Esophagus mucosa (tissue), 1 donor: ENCODE results near the gene NKD2. TPM values are rescaled to one million over a fixed set of nuclear protein-coding genes. Genes with fewer than 3 reads are reported as not detected.
"Not testable (repeated sequence)": the region's sequence is repeated elsewhere in the genome, so short reads cannot be mapped to it uniquely, and the experiment has no call there.

Source experiments
- ATAC-seq: fragments of 200-7000 bp; cut with Tn5 transposase; one replicate; pipeline ENCODE4 v1.9.1; 2020
- total RNA-seq: library from RNA; stranded (reverse); gene quantifications from one replicate; pipeline ENCODE4 v1.2.4, GENCODE V29; 2023
- donor health status: DM: yes; HTN: yes; CAD: no.

The NKD2 gene
- total RNA-seq, 1 donor from 2014 or later: 1.1 TPM

DNA sequence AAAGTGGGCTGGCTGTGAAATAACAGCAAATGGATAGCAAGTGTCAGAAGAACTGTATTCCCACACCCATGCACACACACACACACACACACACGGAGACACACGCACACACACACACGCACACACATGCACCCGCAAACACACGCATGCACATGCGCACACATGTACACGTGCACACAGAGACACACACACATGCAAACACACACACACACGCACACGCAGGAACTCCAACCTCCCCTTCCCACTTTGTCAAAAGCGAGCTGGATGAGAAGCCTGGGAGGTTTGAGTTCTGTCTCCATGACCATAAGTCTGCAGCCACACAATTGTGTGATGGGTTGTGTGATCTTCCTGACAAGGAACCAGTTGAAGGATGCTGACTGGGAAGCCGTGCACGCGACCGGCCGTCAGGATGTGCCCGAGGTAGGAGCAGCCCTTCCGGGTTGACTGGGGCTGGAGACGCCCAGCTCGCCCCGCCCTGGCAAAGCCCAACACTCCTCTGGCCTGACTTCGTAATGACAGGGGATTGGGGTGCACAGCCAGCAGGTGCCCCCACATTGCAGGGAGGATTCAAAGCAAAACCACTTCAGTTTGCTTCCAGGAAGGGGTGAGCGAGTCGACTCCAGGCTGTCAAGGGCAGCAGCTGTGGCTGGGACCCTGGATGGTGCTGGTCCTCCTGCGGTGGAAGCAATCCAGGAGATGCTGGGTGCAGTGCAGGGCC is 29.3 kb upstream of the NKD2 start:
- ATAC-seq: no peak

DNA sequence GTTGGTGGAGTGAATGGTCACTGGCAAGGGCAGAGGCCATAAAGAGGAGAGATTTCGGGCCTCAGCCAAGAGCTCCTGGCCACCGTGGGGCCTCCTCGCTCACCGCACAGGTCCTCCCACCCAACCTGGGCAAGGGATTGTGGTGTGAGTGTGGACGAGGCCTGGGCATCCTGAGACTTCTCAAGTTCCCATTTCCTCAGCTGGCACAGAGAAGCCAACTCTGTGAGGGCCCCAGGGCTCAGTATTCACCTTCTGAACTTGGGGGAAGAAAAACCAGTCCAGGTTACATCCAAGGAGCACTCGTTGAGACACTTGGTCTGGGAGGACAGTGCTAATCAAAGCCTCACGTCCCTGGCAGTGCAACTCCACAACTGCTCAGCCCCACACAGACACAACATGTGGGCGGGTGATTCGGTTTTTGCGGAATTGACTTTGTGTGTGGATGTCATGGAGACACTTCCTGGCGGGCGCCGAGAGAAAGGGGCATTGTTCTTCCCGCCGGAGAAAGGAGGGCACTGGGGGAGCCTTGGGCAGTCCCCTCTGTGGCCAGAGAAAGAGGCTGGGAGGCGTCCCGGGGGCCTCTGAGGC is 28.5 kb upstream of the NKD2 start:
- ATAC-seq: peak; percentile 34

DNA sequence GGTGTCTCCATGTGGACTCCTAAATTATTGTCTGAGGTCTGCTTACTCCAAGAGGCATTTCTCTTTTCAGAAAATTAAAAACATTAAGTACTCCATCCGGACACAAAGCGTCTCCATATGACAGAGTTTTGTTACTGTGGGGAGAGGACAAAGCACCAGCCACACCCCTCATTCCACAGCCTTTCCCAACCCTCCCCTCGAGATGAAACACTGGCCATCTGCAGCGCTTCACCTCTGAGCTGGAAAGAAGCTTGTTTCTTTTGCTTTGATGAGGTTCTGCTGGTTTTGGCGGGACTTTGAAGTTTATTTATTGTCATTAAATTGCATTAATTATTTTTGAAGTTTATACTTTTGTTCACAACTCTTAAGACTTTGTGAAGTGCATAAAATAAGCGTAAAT is 27.6 kb upstream of the NKD2 start:
- ATAC-seq: no peak

DNA sequence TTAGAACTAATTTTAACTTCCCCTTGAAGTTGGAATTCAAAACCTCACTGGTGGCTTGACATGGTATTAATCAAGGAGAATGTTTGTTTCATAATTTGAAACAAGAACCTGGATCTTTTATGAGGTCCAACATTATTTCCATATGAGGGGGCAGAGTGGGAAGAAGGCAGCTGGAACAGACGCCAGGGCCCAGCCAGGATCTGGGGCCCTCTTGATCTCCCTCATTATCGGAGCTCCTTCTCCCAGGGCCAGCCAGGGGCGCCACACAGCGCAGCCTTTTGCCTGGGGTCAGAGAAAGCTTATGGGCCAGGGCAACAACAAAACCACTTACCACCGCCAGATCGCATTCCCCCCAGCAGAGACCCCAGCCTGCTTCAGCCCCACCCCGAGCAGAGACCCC is 27.1 kb upstream of the NKD2 start:
- no peak for ATAC-seq

DNA sequence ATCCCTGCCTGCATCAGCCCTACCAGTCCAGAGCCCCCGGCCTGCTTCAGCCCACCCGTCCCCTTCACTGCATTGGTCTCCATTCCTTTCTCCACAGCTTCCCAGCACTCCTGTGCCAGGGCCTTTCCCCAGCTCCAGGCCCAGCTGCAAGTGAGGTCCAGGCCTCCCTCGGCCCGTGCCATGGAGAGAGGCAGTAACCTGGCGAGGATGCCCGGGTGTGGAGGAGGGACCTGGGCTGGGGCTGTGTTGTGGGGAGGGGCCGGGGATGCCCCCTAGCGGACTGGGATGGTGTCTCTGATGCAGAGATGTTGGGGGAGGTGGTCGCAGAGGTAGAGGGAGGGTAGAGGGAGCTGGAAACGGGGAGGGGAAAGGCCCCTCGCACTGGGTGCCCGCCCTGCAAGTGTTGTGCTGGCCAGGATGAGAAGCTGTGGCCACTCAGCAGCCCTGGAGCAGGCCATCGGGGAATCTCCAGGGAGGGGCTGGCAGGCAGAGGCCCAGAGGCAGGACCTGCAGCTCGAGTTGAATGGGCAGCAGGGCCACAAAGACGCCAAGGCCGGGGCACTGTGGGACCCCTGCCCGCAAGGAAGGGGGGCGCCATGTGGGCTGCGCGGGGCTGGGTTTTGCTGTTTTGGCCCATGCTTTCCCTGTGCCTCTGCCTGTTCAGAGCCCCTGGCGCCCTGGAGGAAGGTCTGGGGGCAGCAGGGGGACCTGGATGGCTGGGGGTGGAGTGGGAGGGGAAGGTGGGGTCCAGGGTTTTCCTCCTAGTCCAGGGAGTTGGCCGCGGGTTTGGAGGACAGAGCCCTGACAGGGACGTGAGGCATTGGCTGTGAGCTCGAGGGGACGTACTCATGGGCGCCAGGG is 26.0 kb upstream of the NKD2 start:
- ATAC-seq: peak; percentile 17

DNA sequence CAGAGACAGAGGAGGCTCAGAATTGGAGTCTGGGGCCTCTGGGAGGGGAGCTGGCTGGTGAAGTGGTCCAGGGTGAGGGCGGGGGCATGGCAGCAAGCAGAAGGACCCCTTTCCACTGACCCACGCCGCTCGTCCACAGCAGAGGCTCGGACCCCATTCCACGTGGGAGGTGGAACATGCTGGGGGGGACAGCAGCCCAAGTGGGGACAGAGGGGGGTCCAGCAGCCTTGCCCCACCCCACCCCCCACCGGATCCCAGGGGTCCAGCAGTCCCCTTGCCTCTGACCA is 25.4 kb upstream of the NKD2 start:
- ATAC-seq: no peak

DNA sequence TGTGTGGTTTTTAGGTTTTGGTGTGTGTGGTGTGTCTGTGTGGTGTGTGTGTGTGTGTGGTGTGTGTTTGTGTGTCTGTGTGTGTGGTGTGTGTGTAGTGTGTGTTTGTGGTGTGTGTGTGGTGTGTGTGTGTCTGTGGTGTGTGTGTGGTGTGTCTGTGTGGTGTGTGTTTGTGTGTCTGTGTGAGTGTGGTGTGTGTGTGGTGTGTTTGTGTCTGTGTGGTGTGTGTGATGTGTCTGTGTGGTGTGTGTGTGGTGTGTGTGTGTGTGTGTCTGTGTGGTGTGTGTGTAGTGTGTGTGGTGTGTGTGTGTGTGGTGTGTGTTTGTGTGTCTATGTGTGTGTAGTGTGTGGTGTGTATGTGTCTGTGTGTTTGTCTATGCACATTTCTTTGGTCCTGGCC is 25.0 kb upstream of the NKD2 start:
- ATAC-seq: no peak

DNA sequence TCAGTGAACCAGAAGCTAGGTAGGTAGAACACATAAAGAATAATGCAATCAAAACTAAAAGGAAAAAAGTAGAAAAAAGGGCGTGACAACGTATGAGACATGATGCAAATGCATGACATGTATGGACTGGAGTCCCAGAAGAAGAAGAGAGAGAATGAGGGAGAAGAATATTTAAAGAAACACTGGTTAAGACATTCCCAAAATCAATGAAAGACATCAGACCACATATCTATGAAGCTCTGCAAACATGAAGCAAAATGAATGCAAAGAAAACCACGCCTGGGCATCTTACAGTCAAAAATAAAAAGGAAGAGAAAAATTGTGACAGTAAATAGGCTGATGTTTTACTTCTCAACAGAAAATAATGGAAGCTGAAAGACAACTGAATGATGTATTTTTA is 23.8 kb upstream of the NKD2 start:
- ATAC-seq: no peak

DNA sequence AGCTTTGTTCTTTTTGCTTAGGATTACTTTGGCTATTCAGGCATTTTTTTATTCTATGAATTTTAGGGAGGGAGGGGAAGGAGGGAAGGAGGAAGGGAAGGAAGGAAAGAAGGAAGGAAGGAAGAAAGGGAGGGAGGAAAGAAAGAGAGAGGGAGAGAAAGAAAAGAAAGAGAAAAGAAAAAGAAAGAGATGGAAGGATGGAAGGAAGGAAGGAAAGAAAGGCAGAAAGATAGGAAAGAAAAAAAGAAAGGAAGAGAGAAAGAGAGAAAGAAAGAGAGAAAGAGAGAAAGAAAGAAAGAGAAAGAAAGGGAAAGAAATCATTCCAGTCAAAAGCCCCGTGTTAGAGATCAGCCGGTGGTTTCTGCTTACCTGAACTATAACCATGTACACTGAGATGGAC is 20.8 kb upstream of the NKD2 start:
- no peak for ATAC-seq

DNA sequence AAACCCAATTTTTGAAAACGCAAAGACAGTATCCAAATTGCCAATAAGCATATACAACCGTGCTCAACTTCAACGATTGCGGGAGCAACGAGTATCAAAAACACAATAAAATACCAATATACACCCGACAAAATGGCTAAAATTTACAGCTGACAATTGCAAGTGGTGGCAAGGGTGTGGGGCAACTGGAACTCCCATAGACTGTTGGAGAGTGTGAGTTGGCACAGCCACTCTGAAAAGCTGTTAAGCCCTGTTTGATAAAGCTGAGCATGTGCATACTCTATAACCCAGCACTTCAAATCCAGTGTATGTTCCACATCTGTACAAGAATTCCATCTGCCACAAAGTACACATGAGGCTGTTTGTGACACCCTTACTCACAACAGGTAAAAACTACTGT is 20.3 kb upstream of the NKD2 start:
- no peak for ATAC-seq

DNA sequence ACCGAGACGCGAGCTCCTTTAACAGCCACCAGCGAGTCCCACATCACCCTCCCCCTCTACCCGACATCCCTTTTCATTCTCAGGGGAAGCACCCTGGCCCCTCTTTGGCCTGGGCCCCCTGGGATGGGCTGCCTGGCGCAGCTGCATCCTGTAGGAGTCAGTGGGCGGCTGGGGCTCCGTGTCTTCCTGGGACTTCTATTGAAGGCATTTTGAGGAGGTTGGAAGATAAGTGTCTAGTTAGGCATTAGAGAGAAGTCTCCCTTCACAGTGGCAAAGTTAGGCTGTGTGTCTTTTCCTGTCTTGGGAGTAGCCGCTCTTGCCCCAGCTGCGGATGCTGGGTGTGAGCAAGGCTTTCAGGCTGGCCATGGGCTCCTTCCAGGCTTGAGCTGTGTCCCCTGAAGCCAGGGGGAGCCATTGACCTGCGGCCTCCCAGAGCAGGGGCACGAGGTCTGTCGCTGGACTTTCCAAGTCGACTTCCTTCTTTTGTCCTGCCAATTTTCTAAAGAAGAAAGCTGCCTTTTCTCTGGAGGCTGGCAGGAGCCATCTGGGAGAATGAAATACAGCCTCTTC is 18.6 kb upstream of the NKD2 start:
- peak; percentile 49 for ATAC-seq

DNA sequence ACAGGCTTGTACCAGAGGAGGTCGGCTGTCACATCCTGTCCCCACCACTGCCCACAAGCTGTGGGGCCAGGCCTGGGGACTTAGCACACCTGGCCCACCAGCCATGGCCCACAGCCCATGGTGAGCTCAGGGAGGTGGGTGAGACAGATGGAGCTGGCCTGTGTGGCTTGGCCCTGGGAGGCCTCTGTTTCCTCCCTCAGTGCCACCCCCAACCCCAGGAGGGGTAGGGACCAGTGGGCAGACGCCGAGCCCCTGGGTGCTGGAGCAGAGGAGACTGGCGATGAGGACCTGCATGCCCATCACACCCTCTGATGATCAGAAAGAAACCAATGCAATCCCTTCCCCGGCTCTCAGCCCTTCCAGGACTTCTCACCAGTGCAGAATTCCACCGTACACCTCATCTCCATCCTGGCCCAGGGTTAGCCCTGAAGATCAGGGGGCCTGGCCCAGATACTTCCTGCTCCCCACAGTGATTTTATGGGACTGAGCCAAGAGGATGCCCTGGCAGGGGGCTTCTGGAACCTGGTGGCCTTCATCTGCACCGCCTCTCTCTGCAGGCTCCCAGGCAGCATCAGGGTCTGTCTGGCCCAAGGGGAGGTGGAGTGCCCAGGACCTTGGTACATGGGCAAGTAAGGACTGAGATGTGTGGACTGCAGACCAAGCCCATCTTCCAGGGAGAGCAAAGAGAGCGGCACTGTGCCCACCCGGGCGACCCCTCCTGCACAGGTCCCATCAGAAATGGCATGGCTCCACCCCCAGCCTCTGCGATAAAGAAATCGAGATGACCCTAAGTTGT is 16.9 kb upstream of the NKD2 start:
- peak; percentile 12 for ATAC-seq

DNA sequence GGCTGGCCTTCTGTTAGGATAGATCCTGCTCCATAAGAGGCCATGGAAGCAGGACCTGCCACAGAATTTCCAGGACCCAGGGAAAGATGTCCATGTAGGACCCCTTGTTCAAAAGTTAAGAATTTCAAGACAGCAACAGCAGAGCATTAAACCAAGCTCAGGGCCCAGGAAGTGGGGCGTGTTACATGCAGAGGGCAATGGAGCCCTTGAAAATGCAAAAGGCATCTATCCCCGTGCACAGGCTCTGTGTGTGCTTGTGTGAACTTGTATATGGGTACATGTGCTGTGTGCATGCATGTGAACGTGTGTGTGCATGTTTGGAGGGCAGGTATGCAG is 14.4 kb upstream of the NKD2 start:
- no peak for ATAC-seq

DNA sequence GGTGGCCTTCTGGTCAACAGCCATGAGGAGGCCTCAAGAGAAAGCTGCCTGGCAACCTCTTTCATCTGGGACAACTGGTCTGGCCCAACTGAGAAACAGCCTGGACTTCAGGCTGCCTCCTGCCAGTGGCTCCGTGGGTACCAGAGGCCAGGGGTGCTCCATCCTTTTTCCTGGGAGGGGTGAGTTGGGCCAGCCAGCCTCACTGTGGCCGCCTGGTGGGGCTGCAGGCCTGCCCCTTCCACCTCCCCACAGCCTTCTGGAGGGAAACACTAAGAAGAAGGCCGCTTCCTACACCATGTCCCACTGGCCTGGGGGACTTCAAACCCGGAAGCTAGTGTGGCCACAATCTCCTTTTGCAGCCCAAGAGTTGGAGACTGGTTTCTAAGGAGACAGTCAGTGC is 13.8 kb upstream of the NKD2 start:
- no peak for ATAC-seq

DNA sequence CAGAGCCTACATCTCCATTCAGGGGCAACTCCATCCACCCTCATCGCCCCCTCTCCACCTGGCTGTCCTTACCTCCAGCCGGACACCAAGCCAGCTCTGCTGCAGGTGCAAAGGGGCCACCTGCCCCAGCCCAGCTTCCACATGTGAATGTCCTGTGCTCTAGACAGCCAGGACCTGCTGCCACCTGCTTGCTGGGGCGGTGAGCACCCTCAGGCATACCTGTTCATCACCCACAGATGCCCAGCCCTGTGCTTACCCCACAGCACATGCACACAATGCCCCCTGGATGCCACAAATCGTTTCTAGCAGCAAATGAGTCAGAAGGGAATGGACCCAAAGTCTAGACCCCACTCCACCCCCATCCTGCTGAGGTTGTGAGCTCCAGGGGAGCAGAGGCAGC is 13.3 kb upstream of the NKD2 start:
- ATAC-seq: no peak

DNA sequence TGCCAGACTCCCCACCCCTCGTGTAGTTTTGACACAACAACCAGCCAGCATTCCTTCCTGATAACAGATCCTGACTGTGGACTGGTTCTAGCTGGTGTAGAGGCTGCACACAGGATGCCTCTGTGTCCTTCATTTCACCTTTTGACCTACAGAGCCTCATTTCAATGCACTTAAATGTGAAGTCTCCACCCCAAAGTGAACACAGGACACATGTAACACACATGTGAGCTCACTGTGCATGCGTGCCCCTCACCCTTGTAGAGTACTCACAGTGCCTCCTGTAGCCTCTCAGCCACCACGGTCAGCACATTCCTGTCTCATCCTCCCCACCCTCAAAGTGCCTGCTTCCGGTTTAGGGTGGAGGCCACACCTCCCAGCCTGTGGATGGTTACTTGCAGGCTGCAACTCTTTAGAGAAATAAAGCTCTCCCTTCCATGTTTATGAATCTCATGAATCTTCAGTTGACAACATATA is 11.6 kb upstream of the NKD2 start:
- ATAC-seq: no peak

DNA sequence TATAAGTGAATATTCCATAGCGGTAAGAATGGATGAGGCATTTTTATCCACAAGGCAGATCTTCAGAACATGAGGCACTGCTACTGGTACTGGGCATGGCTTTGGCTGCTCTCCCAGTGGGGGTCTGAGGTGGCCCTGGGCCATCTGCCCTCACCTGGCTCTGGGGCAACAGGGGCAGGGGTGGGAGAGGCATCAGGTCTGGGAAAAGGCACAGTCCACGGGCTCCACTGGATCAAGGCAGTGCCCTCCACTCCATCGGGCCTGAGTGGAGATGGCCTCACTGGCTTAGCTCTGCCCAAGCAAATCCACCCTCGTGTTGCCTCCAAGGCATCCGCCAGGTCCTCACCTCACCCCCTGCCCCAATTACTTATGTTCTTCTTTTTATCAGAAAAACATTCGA is 10.9 kb upstream of the NKD2 start:
- no peak for ATAC-seq

DNA sequence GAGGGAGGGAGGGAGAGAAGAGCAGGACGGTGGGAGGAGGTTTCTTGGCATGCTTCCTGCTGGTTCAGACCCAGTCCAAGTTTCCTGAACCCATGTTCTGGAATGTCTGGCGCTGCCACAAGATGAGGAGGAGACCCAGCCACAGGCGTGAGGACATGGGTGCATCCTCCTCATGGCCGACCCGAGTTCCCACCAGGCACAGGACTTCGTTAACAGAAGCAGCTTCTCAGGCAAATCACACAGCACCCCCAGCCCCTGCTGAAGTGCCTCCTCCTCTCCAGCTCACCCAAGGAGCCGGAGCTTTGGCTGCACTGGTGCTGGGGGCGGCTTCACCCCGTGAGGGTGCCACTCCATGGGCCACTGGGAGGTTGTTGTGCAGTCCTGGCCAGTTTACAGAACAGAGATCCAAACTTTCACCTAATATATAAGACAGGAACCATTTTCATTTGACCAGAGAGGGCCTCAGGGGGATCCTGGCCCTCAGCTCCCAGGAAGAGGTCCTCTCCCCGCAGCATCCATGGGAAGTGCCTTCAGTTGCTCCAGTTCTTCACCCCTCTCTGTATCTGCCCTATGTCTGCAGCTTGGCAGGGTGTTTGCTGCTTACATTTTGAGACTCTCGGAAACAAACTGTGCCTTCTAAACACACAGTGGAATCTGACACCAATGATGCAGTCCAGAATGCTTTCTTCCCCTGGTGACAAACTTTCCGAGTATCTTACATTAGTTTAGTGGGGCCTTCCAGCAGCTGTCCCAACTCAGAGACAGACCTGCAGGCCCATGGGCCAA is 10.2 kb upstream of the NKD2 start:
- no peak for ATAC-seq

DNA sequence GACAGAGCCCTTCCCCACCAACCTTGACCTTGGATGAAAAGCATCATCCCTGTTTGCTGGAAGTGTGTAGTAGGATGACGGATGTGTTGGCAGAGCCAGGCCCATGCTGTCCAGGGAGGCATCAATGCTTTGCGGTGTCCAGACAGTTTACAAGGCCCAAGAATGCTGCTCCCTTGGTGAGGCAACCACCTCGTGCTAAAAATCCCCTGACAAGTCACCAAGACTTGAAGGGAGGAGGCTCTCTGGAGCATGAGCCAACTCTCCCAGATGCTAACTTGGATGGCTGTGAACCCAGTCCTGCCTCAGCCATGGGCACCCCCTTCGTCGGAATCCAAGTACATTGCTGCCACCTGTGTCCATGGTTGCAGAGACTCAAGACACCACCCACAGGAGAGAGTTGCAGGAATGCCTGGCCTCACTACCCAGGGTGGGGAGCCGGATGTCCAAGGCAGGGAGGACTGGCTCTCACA is 9.5 kb upstream of the NKD2 start:
- ATAC-seq: no peak

DNA sequence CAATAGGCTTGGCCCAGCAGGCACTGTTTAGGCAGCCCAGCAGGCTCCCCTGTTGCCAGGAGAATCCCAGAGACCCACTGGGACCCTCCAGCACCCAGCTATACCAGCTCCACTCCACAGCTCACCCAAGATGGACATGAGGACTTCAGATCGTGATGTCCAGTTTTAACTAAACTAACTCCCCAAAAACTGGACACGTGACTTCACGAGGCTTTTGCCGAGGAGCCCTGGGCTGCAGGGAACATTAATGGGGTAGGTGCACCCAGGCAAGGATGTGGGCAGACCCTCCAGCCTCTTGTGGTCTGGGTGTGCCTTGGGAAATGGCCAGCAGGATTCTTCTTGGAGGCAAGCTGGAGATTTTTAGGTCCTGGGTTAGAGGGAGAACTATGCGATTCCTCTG is 8.9 kb upstream of the NKD2 start:
- no peak for ATAC-seq

DNA sequence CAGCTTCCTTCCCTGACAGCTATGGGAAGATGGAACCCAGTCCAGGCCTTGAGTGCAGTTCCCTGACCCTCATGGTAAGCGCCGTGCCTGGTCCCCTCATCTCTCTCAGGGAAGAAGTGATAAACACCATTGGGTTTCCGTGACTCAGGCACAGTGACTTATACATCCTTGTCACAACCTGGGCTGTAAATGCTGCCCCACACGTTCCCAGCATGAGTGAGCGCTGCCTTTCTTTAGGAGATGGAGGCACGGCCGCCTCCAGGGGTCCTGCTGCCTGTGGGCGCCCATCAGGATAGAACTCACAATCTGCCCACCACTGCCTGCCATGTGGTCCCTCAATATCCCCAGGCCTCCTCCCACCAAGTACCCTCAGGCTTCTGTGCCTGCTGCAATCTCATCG is 8.3 kb upstream of the NKD2 start:
- no peak for ATAC-seq

DNA sequence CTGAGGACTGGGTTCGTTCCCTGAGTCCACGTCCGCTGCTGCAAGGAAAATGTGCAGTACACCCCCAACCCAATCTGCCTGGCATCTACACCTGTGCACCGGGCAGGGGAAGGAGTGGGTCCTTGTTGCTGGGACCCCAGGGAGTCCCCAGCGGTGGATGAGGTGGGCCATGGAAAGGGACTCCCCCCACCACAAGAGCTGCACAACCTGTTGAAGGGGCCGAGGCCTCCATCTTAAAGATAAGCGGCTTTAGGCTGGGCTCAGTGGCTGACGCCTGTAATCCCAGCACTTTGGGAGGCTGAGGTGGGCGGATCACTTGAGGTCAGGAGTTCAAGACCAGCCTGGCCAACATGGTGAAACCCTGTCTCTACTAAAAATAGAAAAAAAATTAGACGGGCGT is 7.8 kb upstream of the NKD2 start:
- not testable (repeated sequence) for ATAC-seq
